ENCODE data around the gene HELZ2.

The HELZ2 gene

DNA sequence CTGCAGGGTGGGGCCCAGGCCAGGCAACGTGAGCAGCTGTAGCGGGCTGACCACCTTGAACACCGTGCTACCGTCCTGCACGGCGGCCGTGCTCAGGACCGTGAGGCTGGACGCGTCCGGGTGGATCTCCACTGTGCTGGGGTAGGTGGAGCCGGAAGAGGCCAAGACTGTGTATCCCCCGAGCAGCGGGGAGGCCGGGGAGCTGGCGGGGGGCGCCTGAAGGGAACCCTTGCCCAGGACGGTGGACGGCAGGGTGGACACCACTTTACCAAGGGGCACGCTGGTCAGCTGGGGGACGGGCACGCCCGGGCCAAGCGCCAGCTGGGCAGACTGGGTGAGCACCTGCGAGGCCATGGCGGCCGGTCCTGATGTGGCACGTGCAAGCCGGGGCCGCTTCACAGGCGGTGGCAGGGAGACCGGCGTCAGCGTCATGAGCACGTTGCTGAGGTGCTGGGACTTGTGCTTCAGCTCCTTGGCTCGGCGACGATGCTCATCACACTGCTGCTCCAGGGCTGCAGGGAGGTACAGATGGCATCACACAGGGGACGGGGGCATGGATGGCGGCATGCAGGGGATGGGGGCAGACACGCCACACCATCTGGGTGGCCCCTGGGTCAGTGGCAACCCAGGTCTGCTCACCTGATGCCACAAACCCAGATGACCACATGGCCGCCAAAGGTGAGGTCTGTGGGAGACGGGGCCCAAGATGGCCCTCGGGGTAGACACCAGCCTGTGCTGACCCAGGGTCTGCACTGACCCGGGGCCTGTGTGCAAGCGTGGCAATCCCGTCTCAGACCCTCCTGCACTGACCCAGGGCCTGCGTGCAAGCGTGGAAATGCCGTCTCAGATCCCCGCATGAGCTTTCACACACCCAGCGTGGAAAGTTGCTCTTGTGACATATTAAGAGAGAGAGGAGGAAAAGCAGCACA, 16.4 kb upstream of the HELZ2 start:
- TF ChIP-seq, protein P1, sequence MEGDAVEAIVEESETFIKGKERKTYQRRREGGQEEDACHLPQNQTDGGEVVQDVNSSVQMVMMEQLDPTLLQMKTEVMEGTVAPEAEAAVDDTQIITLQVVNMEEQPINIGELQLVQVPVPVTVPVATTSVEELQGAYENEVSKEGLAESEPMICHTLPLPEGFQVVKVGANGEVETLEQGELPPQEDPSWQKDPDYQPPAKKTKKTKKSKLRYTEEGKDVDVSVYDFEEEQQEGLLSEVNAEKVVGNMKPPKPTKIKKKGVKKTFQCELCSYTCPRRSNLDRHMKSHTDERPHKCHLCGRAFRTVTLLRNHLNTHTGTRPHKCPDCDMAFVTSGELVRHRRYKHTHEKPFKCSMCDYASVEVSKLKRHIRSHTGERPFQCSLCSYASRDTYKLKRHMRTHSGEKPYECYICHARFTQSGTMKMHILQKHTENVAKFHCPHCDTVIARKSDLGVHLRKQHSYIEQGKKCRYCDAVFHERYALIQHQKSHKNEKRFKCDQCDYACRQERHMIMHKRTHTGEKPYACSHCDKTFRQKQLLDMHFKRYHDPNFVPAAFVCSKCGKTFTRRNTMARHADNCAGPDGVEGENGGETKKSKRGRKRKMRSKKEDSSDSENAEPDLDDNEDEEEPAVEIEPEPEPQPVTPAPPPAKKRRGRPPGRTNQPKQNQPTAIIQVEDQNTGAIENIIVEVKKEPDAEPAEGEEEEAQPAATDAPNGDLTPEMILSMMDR (IDR thresholded peaks at IDR 0.05; ENCODE audit: low read depth, low read length) = no peak
- H3K4me3 ChIP-seq (ENCODE audit: low read depth, low read length) = no peak overlapping the region

DNA sequence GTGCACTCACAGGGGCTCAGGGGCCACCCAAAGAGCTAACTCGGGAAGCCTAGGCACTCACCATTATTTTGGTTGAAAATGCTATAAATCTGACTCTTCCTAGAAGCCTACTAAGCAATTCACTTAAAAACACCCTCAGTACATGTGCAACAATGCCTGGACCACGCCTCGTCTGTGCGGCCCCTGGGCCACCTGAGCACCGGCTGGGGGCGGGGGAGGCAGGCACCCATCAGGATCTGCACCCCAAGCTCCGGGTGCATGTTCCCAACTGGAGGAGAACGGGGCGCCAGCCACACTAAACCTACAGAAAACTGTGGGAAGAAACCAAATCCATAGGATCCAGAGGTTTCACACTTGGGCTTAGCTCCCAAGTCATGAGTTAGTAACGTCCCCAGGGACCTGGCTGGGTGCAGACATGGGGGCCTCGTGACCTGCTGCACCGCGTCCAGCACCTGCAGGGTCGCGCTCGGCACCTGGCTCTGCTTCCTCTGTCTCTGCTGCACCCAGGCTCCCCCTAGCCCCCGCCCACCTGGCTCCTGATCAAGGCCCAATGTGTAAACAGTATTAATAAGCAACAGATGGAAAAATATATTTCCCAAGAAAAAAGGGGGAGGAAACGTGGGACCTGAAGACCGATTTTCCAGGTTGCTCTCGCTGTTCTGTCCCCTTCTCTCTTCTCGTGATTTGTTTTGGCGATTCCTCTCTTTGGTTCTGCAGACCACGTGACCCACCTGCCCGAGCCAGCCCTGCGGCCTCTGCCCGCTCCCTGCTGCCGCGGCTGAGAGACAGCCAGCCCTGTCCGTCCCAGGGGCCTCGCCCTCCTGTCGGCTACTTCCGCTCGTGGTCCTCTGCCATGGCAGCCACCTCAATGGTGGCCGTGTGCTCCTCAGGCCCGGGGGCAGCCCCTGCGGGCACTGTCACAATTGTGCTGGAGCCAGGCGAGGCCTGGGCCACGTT, 15.5 kb upstream of the HELZ2 start:
- TF ChIP-seq, protein P1 (IDR thresholded peaks at IDR 0.05; ENCODE audit: low read depth, low read length) = no peak

DNA sequence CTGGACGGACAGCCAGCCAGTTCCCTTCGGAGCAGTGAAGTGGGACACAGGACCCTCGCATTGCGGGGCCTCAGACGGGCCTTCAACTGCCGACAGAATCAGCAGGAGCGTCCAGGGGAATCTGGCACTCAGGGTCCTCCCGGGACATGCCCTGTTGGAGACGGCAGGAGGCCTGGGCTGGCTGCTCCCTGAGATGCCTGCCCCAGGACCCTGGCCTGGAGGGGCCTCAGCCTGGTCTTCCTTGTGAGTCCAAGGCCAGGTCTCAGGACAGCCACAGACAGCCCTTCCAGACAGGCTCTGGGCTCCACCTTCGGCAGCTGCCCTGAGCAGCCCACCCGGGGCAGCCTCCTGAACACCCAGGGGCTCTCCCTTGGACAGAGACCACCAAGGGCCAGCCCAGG, 14.6 kb upstream of the HELZ2 start:
- TF ChIP-seq, protein P1 (IDR thresholded peaks at IDR 0.05; ENCODE audit: low read depth, low read length) = no peak
- no peak overlapping the region for H3K4me3 ChIP-seq (ENCODE audit: low read depth, low read length)

More for the DNA sequence above, 15.5 kb upstream of the HELZ2 start:
- H3K4me3 ChIP-seq (ENCODE audit: low read depth, low read length) = no peak overlapping the region

DNA sequence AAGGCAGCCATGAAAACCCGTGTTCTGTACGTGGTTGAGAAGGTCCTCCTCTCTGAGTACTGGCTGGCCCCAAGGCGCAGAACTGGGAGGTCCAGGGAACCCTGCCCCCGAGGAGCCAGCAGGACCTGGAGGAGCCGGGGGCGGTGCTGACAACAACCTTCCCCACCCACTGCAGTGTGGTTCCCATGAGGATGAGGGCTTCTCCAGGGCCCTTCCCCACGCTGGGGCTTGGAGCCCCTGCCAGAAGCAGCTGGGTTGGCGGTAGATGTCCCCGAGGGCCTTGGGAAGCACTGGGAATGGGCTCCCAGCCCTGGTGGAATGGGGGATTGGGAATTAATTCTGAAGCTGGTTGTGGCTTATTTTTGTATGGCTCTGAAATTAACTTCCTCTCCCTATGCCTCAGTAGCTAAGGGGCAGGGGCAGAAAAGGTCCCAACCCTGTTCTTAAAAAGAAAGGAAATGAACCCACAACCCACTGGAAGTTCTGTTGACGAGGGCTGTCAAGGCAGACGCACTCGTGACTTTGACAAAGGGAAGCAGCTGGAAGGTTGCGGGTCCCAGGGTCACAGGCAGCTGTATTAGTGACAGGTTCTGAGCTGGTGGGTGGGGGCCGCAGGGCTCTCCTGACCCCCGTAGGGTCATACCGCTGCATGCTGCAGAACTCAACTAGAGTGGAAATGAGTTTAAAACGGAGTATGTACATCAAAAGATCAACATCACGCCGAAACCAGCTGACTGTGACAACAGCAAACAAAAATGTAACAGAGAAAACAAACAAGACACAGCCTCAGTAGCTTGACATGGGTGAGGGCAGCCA, 13.9 kb upstream of the HELZ2 start:
- no peak overlapping the region for H3K4me3 ChIP-seq (ENCODE audit: low read depth, low read length)
- TF ChIP-seq, protein P1 (IDR thresholded peaks at IDR 0.05; ENCODE audit: low read depth, low read length) = no peak

DNA sequence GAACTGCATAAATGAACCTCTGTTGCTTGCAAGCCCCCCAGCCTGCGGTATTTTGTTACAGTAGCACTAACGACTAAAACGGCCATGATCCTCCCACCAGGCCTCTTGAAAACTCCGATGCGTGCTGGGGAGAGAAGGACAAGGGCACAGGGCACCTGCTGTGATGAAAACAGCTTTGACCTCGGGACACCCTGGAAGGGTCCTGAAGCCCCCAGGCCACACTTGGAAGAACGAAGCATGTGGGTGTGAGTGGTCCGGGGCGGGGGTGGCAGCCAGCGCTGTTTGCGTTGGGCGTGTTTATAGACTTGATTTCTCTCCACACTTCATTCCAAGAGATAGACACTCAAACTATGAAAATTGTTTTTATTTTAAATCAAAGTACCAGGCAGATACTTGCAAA, 13.2 kb upstream of the HELZ2 start:
- H3K4me3 ChIP-seq (ENCODE audit: low read depth, low read length) = no peak overlapping the region
- TF ChIP-seq, protein P1 (IDR thresholded peaks at IDR 0.05; ENCODE audit: low read depth, low read length) = no peak

DNA sequence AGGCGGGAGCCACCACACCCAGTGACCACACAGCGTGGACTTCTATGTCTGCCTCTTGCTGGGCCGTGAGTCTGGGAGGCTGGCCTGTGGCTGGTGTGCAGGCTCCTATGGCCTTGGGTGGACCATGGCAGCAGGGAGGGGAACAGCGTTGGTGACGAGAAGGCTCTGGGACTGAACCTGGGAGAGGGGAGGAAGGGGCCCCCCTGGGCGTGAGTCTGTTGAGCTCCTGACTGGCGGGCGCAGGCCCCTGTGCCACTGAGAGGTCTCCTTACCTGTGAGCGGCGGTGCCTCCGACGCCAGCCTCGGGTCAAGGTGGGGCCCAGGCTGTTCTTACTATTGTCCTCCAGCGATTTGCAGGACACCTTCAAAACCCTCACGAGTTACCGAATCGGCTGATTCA, 12.8 kb upstream of the HELZ2 start:
- no peak overlapping the region for H3K4me3 ChIP-seq (ENCODE audit: low read depth, low read length)
- TF ChIP-seq, protein P1 (IDR thresholded peaks at IDR 0.05; ENCODE audit: low read depth, low read length) = no peak
